Embryonic facial prominence (tissue), 1 donor: Measurements from ENCODE around the gene DBNL.
"Not testable (repeated sequence)": the region's sequence is repeated elsewhere in the genome, so short reads cannot be mapped to it uniquely, and the experiment has no call there.

Experiments
- DNase-seq: peaks from one replicate; pipeline ENCODE4 v3.0.0-alpha.2; 2016; ENCODE audit errors: extremely low spot score

The DBNL gene

GRCh38 chr7:44044315-44045225 lies at the start of gene DBNL:
TSS of gene DBNL (plus strand) at chr7:44044702. CDS start at chr7:44044738, 36 bp downstream.
- peak; percentile 55 for DNase-seq

GRCh38 chr7:43997532-43997931 lies 47.0 kb upstream of the DBNL start, which contains the start of gene SPDYE1:
TSS of gene SPDYE1 (plus strand) at chr7:43997897. CDS start at chr7:43999950, 2,053 bp downstream.
- not testable (repeated sequence) for DNase-seq

- not testable (repeated sequence) for DNase-seq
These were observed 32.4 kb upstream of the DBNL start for GRCh38 chr7:44012081-44012480.

- not testable (repeated sequence) for DNase-seq
These were observed 29.4 kb upstream of the DBNL start for GRCh38 chr7:44015090-44015489.

- DNase-seq: peak; percentile 84
These were observed 25.4 kb upstream of the DBNL start for GRCh38 chr7:44018857-44019807.

- not testable (repeated sequence) for DNase-seq
These were observed 24.7 kb upstream of the DBNL start for GRCh38 chr7:44019825-44020224.

GRCh38 chr7:44022069-44022468 lies 22.4 kb upstream of the DBNL start:
- DNase-seq: not testable (repeated sequence)

GRCh38 chr7:44022796-44023467 lies 21.6 kb upstream of the DBNL start:
- not testable (repeated sequence) for DNase-seq

GRCh38 chr7:44029433-44029832 lies 15.1 kb upstream of the DBNL start:
- not testable (repeated sequence) for DNase-seq

GRCh38 chr7:44030029-44030428 lies 14.5 kb upstream of the DBNL start:
- DNase-seq: not testable (repeated sequence)

- DNase-seq: not testable (repeated sequence)
These were observed 13.2 kb upstream of the DBNL start for GRCh38 chr7:44031319-44031718.

GRCh38 chr7:44032031-44032430 lies 12.5 kb upstream of the DBNL start:
- DNase-seq: not testable (repeated sequence)

GRCh38 chr7:44033971-44034844 lies 10.3 kb upstream of the DBNL start:
- DNase-seq: not testable (repeated sequence)

GRCh38 chr7:44036364-44036763 lies 8.1 kb upstream of the DBNL start:
- DNase-seq: not testable (repeated sequence)

GRCh38 chr7:44037951-44038350 lies 6.6 kb upstream of the DBNL start:
- not testable (repeated sequence) for DNase-seq

GRCh38 chr7:44038553-44038952 lies 5.9 kb upstream of the DBNL start:
- not testable (repeated sequence) for DNase-seq

- DNase-seq: not testable (repeated sequence)
These were observed 5.4 kb upstream of the DBNL start for GRCh38 chr7:44038961-44039558.

- DNase-seq: not testable (repeated sequence)
These were observed 4.6 kb upstream of the DBNL start for GRCh38 chr7:44039800-44040492.

- DNase-seq: not testable (repeated sequence)
These were observed 4.0 kb upstream of the DBNL start for GRCh38 chr7:44040493-44040891.
